AG04449 (cell line): ENCODE data around the gene MMD2.

ENCODE experiments used
- CTCF ChIA-PET: fragments of 350-600 bp; formaldehyde crosslinking; extraction: SDS; loops from one replicate; lab custom pipeline; 2021; ENCODE audit warnings: antibody characterized with exemption; lab: Yijun Ruan, JAX
- POLR2A ChIA-PET: fragments of 400-600, 350-600 bp; formaldehyde crosslinking; extraction: SDS; loops from one replicate; lab custom pipeline; 2020; ENCODE audit warnings: antibody characterized with exemption, inconsistent platforms; lab: Yijun Ruan, JAX
- DNase-seq: peaks from one replicate; pipeline ENCODE4 v3.0.0-alpha.2; 2010; ENCODE audit warnings: low read depth, low spot score
- H3K4me3 ChIP-seq: 2 replicates; pipeline ENCODE4 v1.5.1; 2011; ENCODE audit warnings: low read depth, mild to moderate bottlenecking, control low read depth, low read length
- TF ChIP-seq, protein P1 (sequence below): IDR thresholded peaks from one replicate; pipeline ENCODE4 v1.5.1; 2011; ENCODE audit warnings: mild to moderate bottlenecking, moderate library complexity, low read length, control low read depth, inconsistent platforms; ENCODE audit not compliant: insufficient read depth; ENCODE audit errors: missing control alignments

Gene MMD2

GRCh38 chr7:4945949-4946348, 13.0 kb downstream of the MMD2 start:
- DNase-seq = no peak
- ChIA-PET CTCF (no interaction called here), POLR2A (no interaction called here)
- no peak overlapping the region for H3K4me3 ChIP-seq
- TF ChIP-seq, protein P1, sequence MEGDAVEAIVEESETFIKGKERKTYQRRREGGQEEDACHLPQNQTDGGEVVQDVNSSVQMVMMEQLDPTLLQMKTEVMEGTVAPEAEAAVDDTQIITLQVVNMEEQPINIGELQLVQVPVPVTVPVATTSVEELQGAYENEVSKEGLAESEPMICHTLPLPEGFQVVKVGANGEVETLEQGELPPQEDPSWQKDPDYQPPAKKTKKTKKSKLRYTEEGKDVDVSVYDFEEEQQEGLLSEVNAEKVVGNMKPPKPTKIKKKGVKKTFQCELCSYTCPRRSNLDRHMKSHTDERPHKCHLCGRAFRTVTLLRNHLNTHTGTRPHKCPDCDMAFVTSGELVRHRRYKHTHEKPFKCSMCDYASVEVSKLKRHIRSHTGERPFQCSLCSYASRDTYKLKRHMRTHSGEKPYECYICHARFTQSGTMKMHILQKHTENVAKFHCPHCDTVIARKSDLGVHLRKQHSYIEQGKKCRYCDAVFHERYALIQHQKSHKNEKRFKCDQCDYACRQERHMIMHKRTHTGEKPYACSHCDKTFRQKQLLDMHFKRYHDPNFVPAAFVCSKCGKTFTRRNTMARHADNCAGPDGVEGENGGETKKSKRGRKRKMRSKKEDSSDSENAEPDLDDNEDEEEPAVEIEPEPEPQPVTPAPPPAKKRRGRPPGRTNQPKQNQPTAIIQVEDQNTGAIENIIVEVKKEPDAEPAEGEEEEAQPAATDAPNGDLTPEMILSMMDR = no peak

DNA sequence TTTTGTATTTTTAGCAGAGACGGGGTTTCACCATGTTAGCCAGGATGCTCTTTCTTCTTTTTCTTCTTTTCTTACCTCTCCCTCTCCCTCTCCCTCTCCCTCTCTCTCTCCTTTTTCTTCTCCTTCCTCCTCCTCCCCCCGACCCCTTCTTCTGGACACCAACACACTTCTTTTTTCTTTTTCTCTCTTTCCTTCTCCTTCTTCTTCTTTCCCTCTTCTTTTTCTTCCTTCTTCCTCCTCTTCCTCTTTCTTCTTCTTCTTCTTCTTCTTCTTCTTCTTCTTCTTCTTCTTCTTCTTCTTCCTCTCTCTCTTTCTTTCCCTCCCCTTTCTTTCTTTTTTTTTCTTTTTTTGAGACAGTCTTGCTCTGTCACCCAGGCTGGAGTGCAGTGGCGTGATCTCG, 14.0 kb downstream of the MMD2 start:
- TF ChIP-seq, protein P1 = no peak
- no peak overlapping the region for H3K4me3 ChIP-seq
- ChIA-PET CTCF (no interaction called here), POLR2A (no interaction called here)
- no peak for DNase-seq

- TF ChIP-seq, protein P1 = no peak
- POLR2A ChIA-PET = no interaction called here
- CTCF ChIA-PET = no interaction called here
- no peak for DNase-seq
- H3K4me3 ChIP-seq = no peak overlapping the region
Measured at GRCh38 chr7:4943297-4943696, 15.7 kb downstream of the MMD2 start.

- no peak for DNase-seq
- no peak overlapping the region for H3K4me3 ChIP-seq
- ChIA-PET POLR2A (no interaction called here), CTCF (no interaction called here)
- TF ChIP-seq, protein P1 = no peak
Measured at GRCh38 chr7:4939971-4940728, 18.8 kb downstream of the MMD2 start.

DNA sequence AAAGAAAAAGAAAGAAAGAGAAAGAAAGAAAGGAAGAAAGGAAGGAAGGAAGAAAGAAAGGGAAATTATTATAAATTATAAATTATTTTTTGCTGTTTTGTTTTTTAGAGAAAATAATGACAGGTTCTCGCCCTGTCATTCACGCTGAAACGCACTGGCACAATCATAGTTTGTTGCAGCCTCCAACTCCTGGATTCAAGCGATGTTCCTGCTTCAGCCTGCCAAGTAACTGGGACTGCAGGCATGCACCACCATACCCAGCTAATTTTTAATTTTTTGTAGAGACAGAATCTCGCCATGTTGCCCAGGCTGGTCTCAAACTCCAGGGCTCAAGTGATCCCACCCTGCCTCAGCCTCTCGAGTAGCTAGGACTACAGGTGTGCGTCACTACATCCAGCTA, 21.6 kb downstream of the MMD2 start:
- ChIA-PET CTCF (interaction anchor here (0.7 to 0.9 kb wide), 2 partner anchors 15 to 55 kb away, joined by 3 read pairs; partner anchors contain the start of gene RADIL), POLR2A (no interaction called here)
- TF ChIP-seq, protein P1 = no peak
- no peak for DNase-seq
- no peak overlapping the region for H3K4me3 ChIP-seq

DNA sequence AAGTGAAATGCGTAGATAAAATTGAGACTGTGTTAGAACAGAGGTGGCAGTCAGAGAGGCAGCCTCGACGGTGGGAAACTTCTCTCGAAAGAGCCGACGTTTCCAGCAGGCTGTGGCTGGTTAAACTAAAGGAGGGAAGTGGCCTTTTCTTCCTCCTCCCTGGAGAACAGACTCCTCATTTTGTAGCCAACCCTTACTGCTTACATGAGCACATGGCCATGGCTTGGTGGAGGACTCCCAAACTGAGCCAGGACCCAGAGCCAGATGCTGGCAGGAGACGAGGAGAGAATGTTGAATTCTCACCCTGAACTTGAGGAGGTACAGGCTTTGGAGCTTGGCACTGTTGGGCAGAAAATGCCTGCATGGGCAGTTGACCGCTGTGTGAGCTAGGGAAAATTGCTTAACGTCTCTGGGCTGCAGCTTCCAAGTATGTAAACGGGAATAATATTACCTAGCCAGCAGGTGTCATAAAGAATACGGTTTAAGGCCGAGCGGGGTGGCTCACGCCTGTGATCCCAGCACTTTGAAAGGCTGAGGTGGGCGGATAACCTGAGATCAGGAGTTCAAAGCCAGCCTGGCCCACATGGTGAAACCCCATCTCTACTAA, 24.5 kb downstream of the MMD2 start:
- POLR2A ChIA-PET = no interaction called here
- TF ChIP-seq, protein P1 = no peak
- DNase-seq = no peak
- CTCF ChIA-PET = interaction anchor here (1.2 kb wide), 1 partner anchor 50 kb away, joined by 3 read pairs; no protein-coding TSS in a partner anchor
- H3K4me3 ChIP-seq = no peak overlapping the region
